K562 (cell line): ENCODE measurements around the gene POU2F1. TPM values are rescaled to one million over a fixed set of nuclear protein-coding genes. Genes with fewer than 3 reads are reported as not detected.

ENCODE experiments used
- ATAC-seq: fragments of 200-7000 bp; cut with Tn5 transposase; 3 replicates; pipeline ENCODE4 v1.9.1; 2020; ENCODE audit warnings: moderate library complexity
- BruUV-seq: library from RNA; stranded (reverse); fragments of 400-500 nt; replicated peaks from 2 replicates; lab custom pipeline; 2021; lab: Mats Ljungman, UMichigan
- CTCF ChIA-PET: fragments of 300-600 bp; formaldehyde crosslinking; extraction: SDS; loops from one replicate; lab custom pipeline; 2021; ENCODE audit warnings: low intra/inter-chr PET ratio; lab: Yijun Ruan, JAX
- POLR2A ChIA-PET: fragments of 300-600, 350-650 bp; sonication (Branson Sonifier 250); formaldehyde crosslinking; extraction: SDS; loops from one replicate; lab custom pipeline; 2021; ENCODE audit warnings: antibody characterized with exemption, inconsistent platforms; lab: Yijun Ruan, JAX
- DNase-seq, 4 experiments: peaks; one replicate each; pipeline versions ENCODE4 v3.0.0 to v3.0.0-alpha.2; 2011 to 2018; ENCODE audit warnings: low spot score in 3 of 4, mixed read lengths in 3 of 4; ENCODE audit errors: extremely low read depth in 1 of 4
- FAIRE-seq: peaks from 2 replicates; lab custom pipeline; 2011; peaks lifted over from hg19 to GRCh38; lab: Jason Lieb, UNC
- H2AFZ ChIP-seq: 2 replicates; pipeline ENCODE4 v1.6.0; 2011; ENCODE audit warnings: low read depth, low read length, control low read depth, inconsistent platforms
- H3K27ac ChIP-seq: fragments of 200-600 bp; 3 replicates; pipeline ENCODE4 v1.8.0; 2011; ENCODE audit warnings: low read depth, mild to moderate bottlenecking, control low read depth, inconsistent platforms, low read length, moderate library complexity, mixed read lengths; ENCODE audit errors: extremely low read depth
- H3K27me3 ChIP-seq, 2 experiments: fragments of 300-600 bp in 1 of 2; 2 replicates in 1 of 2; 3 replicates in 1 of 2; pipeline versions ENCODE4 v1.6.0 to v1.8.0; 2011; ENCODE audit warnings: inconsistent platforms in 2 of 2, low read length in 2 of 2, mild to moderate bottlenecking in 1 of 2, mixed read lengths in 1 of 2, moderate library complexity in 1 of 2; ENCODE audit not compliant: control insufficient read depth in 2 of 2, insufficient read depth in 2 of 2
- H3K36me3 ChIP-seq: fragments of 300-600 bp; 3 replicates; pipeline ENCODE4 v1.8.0; 2011; ENCODE audit warnings: mild to moderate bottlenecking, low read length, inconsistent platforms; ENCODE audit not compliant: control insufficient read depth, insufficient read depth
- H3K4me1 ChIP-seq, 2 experiments: fragments of 200-600 bp in 1 of 2; replicated peaks in 1 of 2; 2 replicates in 1 of 2; 3 replicates in 1 of 2; pipeline versions ENCODE4 v1.5.1 to v1.8.0; 2011; ENCODE audit warnings: inconsistent platforms in 2 of 2, low read length in 2 of 2, mild to moderate bottlenecking in 1 of 2, mixed read lengths in 1 of 2, moderate library complexity in 1 of 2; ENCODE audit not compliant: control insufficient read depth in 2 of 2, insufficient read depth in 2 of 2
- H3K4me2 ChIP-seq: 2 replicates; pipeline ENCODE4 v1.6.1; 2011; ENCODE audit warnings: low read length, control low read depth, inconsistent platforms, mixed read lengths; ENCODE audit not compliant: insufficient read depth
- H3K4me3 ChIP-seq: fragments of 200-600 bp; sonication (generic), shearing (Covaris generic); 2 replicates; pipeline ENCODE4 v1.5.1; 2016; ENCODE audit warnings: control low read depth, inconsistent platforms
- H3K79me2 ChIP-seq: fragments of 200-600 bp; 3 replicates; pipeline ENCODE4 v1.8.0; 2011; ENCODE audit warnings: low read length, inconsistent platforms; ENCODE audit not compliant: control insufficient read depth, insufficient read depth
- H3K9ac ChIP-seq, 2 experiments: 2 replicates each; pipeline versions ENCODE4 v1.6.0 to v1.6.1; 2011; ENCODE audit warnings: low read depth in 2 of 2, low read length in 2 of 2, control low read depth in 1 of 2, inconsistent platforms in 1 of 2, mild to moderate bottlenecking in 1 of 2, mixed read lengths in 1 of 2; ENCODE audit not compliant: insufficient read depth in 1 of 2
- H3K9me1 ChIP-seq: one replicate; pipeline ENCODE4 v1.6.0; 2011; ENCODE audit warnings: inconsistent platforms, mild to moderate bottlenecking, low read length, moderate library complexity; ENCODE audit not compliant: control insufficient read depth, insufficient read depth
- H3K9me3 ChIP-seq: replicated peaks from 2 replicates; pipeline ENCODE4 v1.5.1; 2011; ENCODE audit warnings: low read depth, low read length, inconsistent platforms; ENCODE audit not compliant: control insufficient read depth, insufficient read depth
- H4K20me1 ChIP-seq: replicated peaks from 2 replicates; pipeline ENCODE4 v1.6.1; 2011; ENCODE audit warnings: low read length, inconsistent platforms, mixed read lengths; ENCODE audit not compliant: control insufficient read depth, insufficient read depth
- CHD4 ChIP-seq: fragments of 200-600 bp; sonication (generic); IDR thresholded peaks from 3 replicates; pipeline ENCODE4 v1.6.1; 2012; ENCODE audit warnings: low read depth, mild to moderate bottlenecking, mixed read lengths, low read length, inconsistent platforms; ENCODE audit not compliant: insufficient read depth, insufficient replicate concordance, poor library complexity, severe bottlenecking
- NCOA4 ChIP-seq: fragments of 450-650 bp; IDR thresholded peaks from 2 replicates; pipeline ENCODE4 v1.6.1; 2018; ENCODE audit warnings: mild to moderate bottlenecking; ENCODE audit not compliant: partially characterized antibody
- PTRF ChIP-seq: fragments of 450-650 bp; IDR thresholded peaks from 2 replicates; pipeline ENCODE4 v1.6.1; 2016; ENCODE audit warnings: mild to moderate bottlenecking, missing genetic modification characterization, missing compliant biosample characterization
- STAT5B ChIP-seq: fragments of 250-450 bp; sonication (Bioruptor Pico); IDR thresholded peaks from 2 replicates; pipeline ENCODE4 v1.8.0; 2021; ENCODE audit warnings: mild to moderate bottlenecking, inconsistent platforms
- USF1 ChIP-seq: sonication (generic); formaldehyde crosslinking; IDR thresholded peaks from 2 replicates; pipeline ENCODE4 v1.9.0; 2022; ENCODE audit warnings: mild to moderate bottlenecking, missing genetic modification reagents
- XRCC5 ChIP-seq: fragments of 200-400 bp; formaldehyde crosslinking; IDR thresholded peaks from 2 replicates; pipeline ENCODE4 v1.6.1; 2017; ENCODE audit warnings: low read depth, mild to moderate bottlenecking, low read length
- ZNF277 ChIP-seq: fragments of 250-450 bp; sonication (Bioruptor Pico); IDR thresholded peaks from 2 replicates; pipeline ENCODE4 v1.8.0; 2022; ENCODE audit warnings: inconsistent platforms, mild to moderate bottlenecking, moderate library complexity, borderline replicate concordance
- ZNF311 ChIP-seq: fragments of 250-450 bp; sonication (Bioruptor Pico); IDR thresholded peaks from 2 replicates; pipeline ENCODE4 v1.4.0; 2020; ENCODE audit warnings: mild to moderate bottlenecking, moderate library complexity
- ZNF764 ChIP-seq: fragments of 250-450 bp; sonication (Bioruptor Pico); IDR thresholded peaks from 2 replicates; pipeline ENCODE4 v1.4.0; 2020; ENCODE audit warnings: low read depth, mild to moderate bottlenecking, moderate library complexity
- WGBS: fragments of 100-300 bp; shearing (Covaris generic); methylation state at CpG from one replicate; pipeline ENCODE4 v1.1.6; 2016; ENCODE audit warnings: low coverage, mixed read lengths; ENCODE audit not compliant: insufficient coverage; ENCODE audit errors: missing lambda C conversion rate; 5-methylcytosine and 5-hydroxymethylcytosine counted together
- in situ Hi-C: fragments of 300-500 bp; cut with MboI; formaldehyde crosslinking; loops from 4 replicates; pipeline ENCODE4 v1.15.0; 2018; ENCODE audit warnings: inconsistent platforms, mixed read lengths
- intact Hi-C: fragments of 100-400 bp; cut with micrococcal nuclease; formaldehyde crosslinking; loops from 2 replicates; pipeline ENCODE4 v1.14.2; 2022
- polyA plus RNA-seq, 8 experiments: library from polyadenylated mRNA; depleted of rRNA in 4 of 8; stranded (reverse) in 5 of 8; unstranded in 3 of 8; fragments of >200 nt; fragmentation: Nextera tagmentation in 2 of 8; fragmentation: Illumina TruSeq in 1 of 8; extraction: Ambion mirVana in 2 of 8; extraction: Trizol in 1 of 8; gene quantifications; 2 replicates each; pipeline versions ENCODE4 v1.2.1 to v1.2.3, GENCODE V29; 2011 to 2014; ENCODE audit warnings: inconsistent platforms in 1 of 8, missing spikeins in 1 of 8
- total RNA-seq, 7 experiments: library from RNA; depleted of rRNA in 6 of 7; stranded (reverse); fragments of >200 nt in 6 of 7; fragmentation: Illumina TruSeq in 2 of 7; extraction: Trizol in 2 of 7; gene quantifications; 2 replicates each; pipeline versions ENCODE4 v1.2.1 to v1.2.3, GENCODE V29; 2011 to 2021; ENCODE audit warnings: low replicate concordance in 1 of 7

The POU2F1 gene
- total and polyA plus RNA-seq, 9 of the 15 experiments (the other 6 are each of a cell fraction or from before 2014, with no cell fraction given) = 2.6 to 22.3 (median 8.8) TPM

GRCh38 chr1:167404908-167405307 is 184.2 kb downstream of the POU2F1 start (continued):
- TF ChIP-seq ZNF277 = no peak
- TF ChIP-seq, all 486 proteins: peak for 0

GRCh38 chr1:167408355-167408754 is 187.7 kb downstream of the POU2F1 start:
- in situ Hi-C loops (no loop called here), intact Hi-C loops (no loop called here)
- H3K9me3 ChIP-seq = no peaks in the 10 kb centered on the region
- no peak overlapping the region for H3K9ac ChIP-seq
- FAIRE-seq (no peak), ATAC-seq (no peak), DNase-seq (no peak)
- H3K79me2 ChIP-seq = no peaks in the 10 kb centered on the region
- H2AFZ ChIP-seq = no peak overlapping the region
- 57% methylated on average over 1 of the region's 1 CpG for WGBS
- no peaks in the 10 kb centered on the region for H3K9me1 ChIP-seq
- peaks cover 34% of the 10 kb centered on the region for H3K36me3 ChIP-seq
- no peaks in the 10 kb centered on the region for H4K20me1 ChIP-seq
- H3K4me1 ChIP-seq = no peaks in the 10 kb centered on the region
- TF ChIP-seq ZNF764 (CRISPR knock-in tag) (no peak), XRCC5 (no peak), CHD4 (no peak), USF1 (CRISPR knock-in tag) (no peak), ZNF311 (CRISPR knock-in tag) (no peak), NCOA4 (no peak), PTRF (tag) (no peak), STAT5B (no peak)
- BruUV-seq = no TSS peak
- no peak overlapping the region for H3K4me3 ChIP-seq
- no peaks in the 10 kb centered on the region for H3K27me3 ChIP-seq
- no peak overlapping the region for H3K27ac ChIP-seq
- ChIA-PET CTCF (no interaction called here), POLR2A (interaction anchor here (1.1 to 1.6 kb wide), 3 partner anchors 11 to 19 kb away, joined by 4 to 5 read pairs (median 5); no protein-coding TSS in a partner anchor)
- no peak overlapping the region for H3K4me2 ChIP-seq
